GM20431 (cell line): ENCODE results near the gene STARD8.
"Not testable (repeated sequence)": the region's sequence is repeated elsewhere in the genome, so short reads cannot be mapped to it uniquely, and the experiment has no call there.

Source experiments
- in situ Hi-C: fragments of 300-500 bp; cut with MseI, MboI; formaldehyde crosslinking; loops from one replicate; pipeline ENCODE4 v1.15.0; 2020; ENCODE audit warnings: low sequenced_read_pairs; ENCODE audit not compliant: unreplicated experiment

Gene STARD8

GRCh38 chrX:68647156-68647957 lies at the start of gene STARD8:
Gene STARD8 (plus strand): TSS chrX:68647666. CDS start chrX:68647883, 217 bp downstream.
- in situ Hi-C loops: no loop called here

- in situ Hi-C loops: no loop called here
Observed at GRCh38 chrX:68598841-68599240, 48.6 kb upstream of the STARD8 start.

- in situ Hi-C loops: no loop called here
Observed at GRCh38 chrX:68599256-68600152, 48.0 kb upstream of the STARD8 start.

- in situ Hi-C loops: not testable (repeated sequence)
Observed at GRCh38 chrX:68604216-68604615, 43.2 kb upstream of the STARD8 start.

GRCh38 chrX:68614733-68615132 lies 32.7 kb upstream of the STARD8 start:
- in situ Hi-C loops: not testable (repeated sequence)

- in situ Hi-C loops: no loop called here
Observed at GRCh38 chrX:68627986-68628385, 19.5 kb upstream of the STARD8 start.

- in situ Hi-C loops: not testable (repeated sequence)
Observed at GRCh38 chrX:68629936-68630335, 17.5 kb upstream of the STARD8 start.

- in situ Hi-C loops: no loop called here
Observed at GRCh38 chrX:68631336-68631735, 16.1 kb upstream of the STARD8 start.

- in situ Hi-C loops: no loop called here
Observed at GRCh38 chrX:68632491-68632890, 15.0 kb upstream of the STARD8 start.

- in situ Hi-C loops: no loop called here
Observed at GRCh38 chrX:68633981-68634380, 13.5 kb upstream of the STARD8 start.

- in situ Hi-C loops: no loop called here
Observed at GRCh38 chrX:68634649-68635227, 12.7 kb upstream of the STARD8 start.

- in situ Hi-C loops: no loop called here
Observed at GRCh38 chrX:68640661-68641060, 6.8 kb upstream of the STARD8 start.

- in situ Hi-C loops: no loop called here
Observed at GRCh38 chrX:68644861-68645260, 2.6 kb upstream of the STARD8 start.

GRCh38 chrX:68646421-68646820 lies 1.0 kb upstream of the STARD8 start:
- in situ Hi-C loops: no loop called here

GRCh38 chrX:68648960-68649359 lies 1.5 kb downstream of the STARD8 start:
- in situ Hi-C loops: no loop called here

- in situ Hi-C loops: no loop called here
Observed at GRCh38 chrX:68650491-68650890, 3.0 kb downstream of the STARD8 start.

- in situ Hi-C loops: no loop called here
Observed at GRCh38 chrX:68651110-68651509, 3.6 kb downstream of the STARD8 start.

- in situ Hi-C loops: no loop called here
Observed at GRCh38 chrX:68652326-68653170, 5.1 kb downstream of the STARD8 start.

- in situ Hi-C loops: no loop called here
Observed at GRCh38 chrX:68654693-68655092, 7.2 kb downstream of the STARD8 start.

GRCh38 chrX:68656473-68656872 lies 9.0 kb downstream of the STARD8 start:
- in situ Hi-C loops: not testable (repeated sequence)
